Stimulated activated CD4-positive, alpha-beta T cell treated with anti-CD3 and anti-CD28 coated beads, TNF-alpha, amount 100 ng/mL, for 4 hours (primary cell): ENCODE results near the gene SLC12A9.
A peak's percentile ranks its signal among the peaks of the same experiment; 100 is the strongest.
"Not testable (repeated sequence)": the region's sequence is repeated elsewhere in the genome, so short reads cannot be mapped to it uniquely, and the experiment has no call there.

Source experiments
- DNase-seq, 3 experiments: peaks; one replicate each; pipeline ENCODE4 v3.0.0-alpha.2; 2020; ENCODE audit warnings: low read depth in 3 of 3

SLC12A9 gene, protein sequence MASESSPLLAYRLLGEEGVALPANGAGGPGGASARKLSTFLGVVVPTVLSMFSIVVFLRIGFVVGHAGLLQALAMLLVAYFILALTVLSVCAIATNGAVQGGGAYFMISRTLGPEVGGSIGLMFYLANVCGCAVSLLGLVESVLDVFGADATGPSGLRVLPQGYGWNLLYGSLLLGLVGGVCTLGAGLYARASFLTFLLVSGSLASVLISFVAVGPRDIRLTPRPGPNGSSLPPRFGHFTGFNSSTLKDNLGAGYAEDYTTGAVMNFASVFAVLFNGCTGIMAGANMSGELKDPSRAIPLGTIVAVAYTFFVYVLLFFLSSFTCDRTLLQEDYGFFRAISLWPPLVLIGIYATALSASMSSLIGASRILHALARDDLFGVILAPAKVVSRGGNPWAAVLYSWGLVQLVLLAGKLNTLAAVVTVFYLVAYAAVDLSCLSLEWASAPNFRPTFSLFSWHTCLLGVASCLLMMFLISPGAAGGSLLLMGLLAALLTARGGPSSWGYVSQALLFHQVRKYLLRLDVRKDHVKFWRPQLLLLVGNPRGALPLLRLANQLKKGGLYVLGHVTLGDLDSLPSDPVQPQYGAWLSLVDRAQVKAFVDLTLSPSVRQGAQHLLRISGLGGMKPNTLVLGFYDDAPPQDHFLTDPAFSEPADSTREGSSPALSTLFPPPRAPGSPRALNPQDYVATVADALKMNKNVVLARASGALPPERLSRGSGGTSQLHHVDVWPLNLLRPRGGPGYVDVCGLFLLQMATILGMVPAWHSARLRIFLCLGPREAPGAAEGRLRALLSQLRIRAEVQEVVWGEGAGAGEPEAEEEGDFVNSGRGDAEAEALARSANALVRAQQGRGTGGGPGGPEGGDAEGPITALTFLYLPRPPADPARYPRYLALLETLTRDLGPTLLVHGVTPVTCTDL

DNA sequence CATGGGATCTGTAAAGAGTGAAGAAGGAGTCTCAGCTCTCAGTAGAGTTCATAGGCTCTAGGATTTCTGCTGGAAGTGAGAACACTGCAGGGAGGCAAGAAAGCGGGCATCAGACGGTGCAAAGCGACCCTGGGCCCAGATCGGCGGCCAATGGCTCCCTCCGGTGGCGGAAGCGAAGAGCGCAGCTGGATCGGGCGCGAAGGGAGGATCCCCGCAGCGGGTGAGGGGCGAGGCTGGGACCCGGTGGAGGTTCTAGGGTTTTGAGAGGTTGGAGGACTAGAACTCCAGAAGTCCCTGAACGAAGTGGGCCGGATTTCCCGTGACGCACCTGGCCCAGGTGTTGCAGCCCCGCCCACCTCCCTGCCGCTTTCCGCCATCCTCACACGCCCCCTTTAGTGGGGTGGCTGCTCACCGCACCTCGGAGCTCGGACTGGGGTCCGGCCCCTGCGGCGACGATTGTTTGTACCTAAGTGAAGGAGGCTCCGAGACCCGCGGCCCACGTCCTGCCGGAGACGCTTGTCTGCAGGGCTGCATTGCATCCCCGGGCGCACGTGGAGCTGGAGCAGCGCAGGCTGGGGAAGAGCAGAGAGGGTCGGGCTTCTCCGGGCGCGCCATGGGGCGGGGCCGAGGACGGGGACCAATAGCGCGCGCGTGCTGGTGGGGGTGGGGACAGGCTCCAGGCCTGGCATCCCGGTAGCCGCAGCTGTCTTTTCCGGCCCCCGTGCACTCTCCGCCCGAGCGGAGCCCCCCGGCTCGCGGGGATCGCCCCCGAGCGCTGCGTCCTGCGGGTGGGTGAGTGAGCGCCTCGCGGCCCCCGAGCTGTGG is at the start of gene SLC12A9:
TSS of gene SLC12A9 (plus strand) at position 666 of the 825 bp plus-strand sequence. CDS start 1,485 bp downstream, outside the sequence.
- peak; percentile 70 to 78 (median 75) for DNase-seq

- DNase-seq = no peak
Measured at GRCh38 chr7:100802951-100803350, 49.6 kb upstream of the SLC12A9 start.

- no peak for DNase-seq
Measured at GRCh38 chr7:100803398-100804161, 48.9 kb upstream of the SLC12A9 start.

GRCh38 chr7:100804681-100805431 is 47.7 kb upstream of the SLC12A9 start:
- DNase-seq = no peak

- no peak for DNase-seq
Measured at GRCh38 chr7:100806276-100806675, 46.2 kb upstream of the SLC12A9 start.

DNA sequence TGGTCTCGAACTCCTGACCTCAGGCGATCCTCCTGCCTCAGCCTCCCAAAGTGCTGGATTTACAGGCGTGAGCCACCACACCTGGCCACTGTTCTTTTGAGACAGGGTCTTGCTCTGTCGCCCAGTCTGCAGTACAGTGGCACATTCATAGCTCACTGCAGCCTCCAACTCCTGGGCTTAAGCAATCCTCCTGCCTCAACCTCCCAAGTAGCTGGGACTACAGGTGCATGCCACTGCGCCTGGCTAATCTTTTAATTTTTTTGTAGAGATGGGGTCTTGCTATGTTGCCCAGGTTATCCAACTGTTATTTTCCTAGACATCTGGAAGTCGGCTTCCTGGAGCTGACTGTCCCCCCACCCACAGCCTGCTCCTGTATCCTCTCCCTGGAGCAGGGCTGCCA is 45.6 kb upstream of the SLC12A9 start:
- not testable (repeated sequence) for DNase-seq

GRCh38 chr7:100808354-100808875 is 44.1 kb upstream of the SLC12A9 start:
- DNase-seq = no peak

DNA sequence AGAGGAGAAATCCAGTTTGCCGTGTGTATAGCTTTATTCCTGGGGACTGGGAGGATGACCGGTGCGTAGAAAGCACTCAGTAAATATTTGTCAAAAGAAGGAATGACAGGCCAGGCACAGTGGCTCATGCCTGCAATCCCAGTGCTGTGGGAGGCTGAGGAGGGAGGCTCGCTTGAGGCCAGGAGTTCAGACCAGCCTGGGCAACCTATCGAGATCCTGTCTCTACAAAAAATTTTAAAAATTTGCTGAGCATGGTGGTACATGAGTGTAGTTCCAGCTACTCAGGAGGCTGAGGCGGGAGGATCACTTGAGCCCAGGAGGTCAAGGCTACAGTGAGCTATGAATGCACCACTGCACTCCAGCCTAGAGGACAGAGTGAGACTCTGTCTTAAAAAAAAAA is 41.0 kb upstream of the SLC12A9 start:
- DNase-seq = no peak

DNA sequence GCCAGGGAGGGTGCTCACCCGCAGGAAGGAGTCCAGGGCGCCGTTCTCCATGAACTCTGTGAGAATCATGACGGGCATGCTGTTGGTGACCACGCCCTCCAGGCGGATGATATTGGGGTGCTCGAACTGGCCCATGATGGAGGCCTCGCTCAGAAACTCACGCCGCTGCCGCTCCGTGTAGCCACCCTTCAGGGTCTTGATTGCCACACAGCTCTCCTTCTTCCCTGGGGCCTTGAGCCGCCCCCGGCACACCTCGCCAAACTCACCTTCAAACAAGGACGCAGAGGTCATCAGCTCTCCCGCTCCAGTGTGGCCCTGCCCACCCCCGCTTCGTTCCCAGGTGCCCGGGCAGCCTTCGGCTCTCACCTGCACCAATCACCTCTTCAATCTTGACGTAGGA is 39.8 kb upstream of the SLC12A9 start:
- no peak for DNase-seq

DNA sequence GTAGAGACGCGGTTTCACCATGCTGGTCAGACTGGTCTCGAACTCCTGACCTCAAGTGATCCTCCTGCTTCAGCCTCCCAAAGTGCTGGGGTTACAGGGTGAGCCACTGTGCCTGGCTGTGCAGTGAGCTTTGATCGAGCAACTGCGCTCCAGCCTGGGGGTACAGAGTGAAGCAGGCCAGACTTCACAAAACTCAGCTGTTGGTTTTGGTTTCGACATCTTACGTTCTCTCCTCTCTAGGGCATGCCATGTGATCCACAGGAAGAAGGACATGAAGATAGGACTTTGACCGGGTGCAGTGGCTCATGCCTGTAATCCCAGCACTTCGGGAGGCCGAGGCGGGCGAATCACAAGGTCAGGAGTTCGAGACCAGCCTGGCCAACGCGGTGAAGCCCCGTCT is 36.0 kb upstream of the SLC12A9 start:
- DNase-seq = not testable (repeated sequence)

GRCh38 chr7:100817097-100817496 is 35.4 kb upstream of the SLC12A9 start:
- DNase-seq = no peak

GRCh38 chr7:100818366-100818765 is 34.1 kb upstream of the SLC12A9 start:
- no peak for DNase-seq

DNA sequence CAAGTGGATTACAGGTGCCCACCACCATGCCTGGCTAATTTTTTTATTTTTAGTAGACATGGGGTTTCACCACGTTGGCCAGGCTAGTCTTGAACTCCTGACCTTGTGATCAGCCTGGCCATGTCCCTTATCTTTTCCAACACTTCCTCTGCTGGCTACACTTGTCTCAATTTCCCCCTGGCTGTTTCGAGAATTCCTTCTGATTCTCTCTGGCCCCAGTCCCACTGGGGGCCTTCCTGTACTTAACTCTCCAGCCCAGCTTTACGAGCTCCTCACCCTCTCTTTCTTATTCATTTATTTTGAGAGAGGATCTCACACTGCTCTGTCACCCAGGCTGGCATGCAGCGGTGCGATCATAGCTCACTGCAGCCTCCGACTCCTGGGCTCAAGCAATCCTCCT is 33.7 kb upstream of the SLC12A9 start:
- no peak for DNase-seq

DNA sequence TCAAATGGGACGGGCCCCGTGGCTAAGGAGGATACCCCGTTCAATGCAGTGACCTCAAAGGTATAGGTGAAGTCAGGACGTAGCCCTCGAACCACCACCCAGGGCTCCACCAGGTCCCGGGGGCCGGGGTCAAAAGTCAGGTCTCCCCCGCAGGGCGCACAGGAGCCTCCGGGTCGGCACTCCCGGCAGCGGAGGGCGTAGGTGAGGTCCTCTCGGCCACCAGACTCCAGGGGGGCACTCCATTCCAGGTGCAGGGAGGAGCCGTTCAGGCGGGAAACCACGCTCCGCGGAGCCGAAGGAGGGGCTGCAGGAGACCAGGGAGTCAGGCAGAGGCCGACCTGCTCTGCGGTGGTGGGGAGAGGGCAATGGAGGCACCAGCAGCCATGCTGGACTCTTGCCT is 32.9 kb upstream of the SLC12A9 start:
- no peak for DNase-seq

- DNase-seq = no peak
Measured at GRCh38 chr7:100822236-100823139, 30.0 kb upstream of the SLC12A9 start.

DNA sequence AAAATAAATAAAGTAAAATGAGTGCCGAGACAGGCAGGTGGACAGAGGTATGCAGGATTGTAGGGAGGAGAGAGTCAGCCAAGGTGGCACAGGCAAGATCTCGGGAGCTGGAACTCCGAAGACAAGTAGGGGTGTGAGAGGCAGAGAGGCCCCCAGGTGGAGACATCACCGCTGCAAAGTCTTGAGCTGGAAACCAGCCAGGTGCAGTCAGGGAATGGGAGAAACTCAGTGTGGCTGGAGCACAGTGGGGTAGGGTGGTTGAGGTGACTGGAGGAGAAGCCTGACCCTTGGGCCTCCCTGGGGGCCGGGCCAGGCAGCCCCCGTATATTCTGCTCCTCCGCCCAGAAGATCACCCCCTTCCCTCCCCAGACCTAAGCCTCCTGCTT is 29.4 kb upstream of the SLC12A9 start:
- no peak for DNase-seq

DNA sequence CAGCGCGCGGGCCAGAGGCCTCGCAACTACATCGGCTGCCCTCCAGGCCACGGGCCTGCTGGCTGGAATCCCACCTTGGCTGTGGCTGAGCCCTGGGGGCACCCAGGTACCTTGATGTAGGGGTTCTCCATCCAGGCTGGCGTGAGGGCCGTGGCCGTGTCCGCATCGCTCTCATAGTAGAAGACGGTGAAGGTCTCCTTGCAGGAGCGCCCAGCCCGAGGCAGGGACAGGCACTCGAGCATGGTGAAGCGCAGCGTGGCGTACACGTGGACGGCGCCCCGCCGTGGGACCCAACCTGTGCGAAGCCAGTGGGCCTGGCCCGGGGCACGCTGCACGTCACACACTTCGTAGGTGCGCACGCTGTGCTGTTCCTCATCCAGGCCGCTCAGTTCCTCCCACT is 29.0 kb upstream of the SLC12A9 start:
- DNase-seq = no peak

DNA sequence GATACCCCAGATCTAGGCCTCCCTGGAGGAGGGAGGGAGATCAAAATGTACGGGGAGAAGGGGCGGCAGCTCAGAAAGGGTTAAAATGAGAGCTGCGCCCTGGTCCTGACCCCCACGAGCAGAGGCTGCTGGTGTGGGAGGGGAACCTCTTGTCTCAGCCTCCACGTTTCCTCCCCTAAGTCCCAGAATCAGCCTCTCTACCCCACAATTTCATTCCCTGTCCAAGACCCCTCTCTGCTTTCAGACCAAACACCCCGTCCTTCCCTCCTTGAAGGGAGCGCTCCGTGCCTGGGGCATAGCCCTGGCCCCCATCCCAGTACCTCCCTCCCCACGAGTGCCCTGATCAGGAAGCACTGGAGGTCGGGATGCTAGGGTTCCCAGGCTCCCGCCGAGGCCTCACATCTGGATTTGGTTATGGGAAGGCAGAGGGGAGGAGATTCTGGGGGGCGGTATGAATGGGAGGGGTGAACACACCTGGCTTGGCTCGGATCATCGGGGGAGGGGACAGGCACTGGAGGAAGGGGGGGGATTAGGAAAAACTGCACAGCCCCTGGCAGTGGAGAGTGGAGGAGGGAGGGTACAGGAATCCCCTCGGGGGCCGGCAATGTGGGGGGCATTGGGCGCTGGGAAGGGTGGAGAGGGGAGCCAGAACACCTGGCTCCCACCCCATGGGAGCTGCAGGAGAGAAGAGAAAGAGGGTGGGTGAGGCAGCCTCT is 27.9 kb upstream of the SLC12A9 start:
- no peak for DNase-seq
